ENCODE results near the gene IFFO2. TPM values are rescaled to one million over a fixed set of nuclear protein-coding genes. Genes with fewer than 3 reads are reported as not detected.

The IFFO2 gene
- total RNA-seq, 1 donor from 2014 or later, result 131 TPM

- H3K9me3 ChIP-seq, result no peaks in the 10 kb centered on the region
- H3K4me3 ChIP-seq, result no peak overlapping the region
- peaks cover 10 to 23% of the 10 kb centered on the region in 2 donors for H3K4me1 ChIP-seq
- H3K27ac ChIP-seq, result peak overlapping the region; percentile 55 to 73
- no peak for DNase-seq (ENCODE audit: low spot score in 2 of 2)
- peaks cover 41 to 49% of the 10 kb centered on the region in 2 donors for H3K36me3 ChIP-seq
- TF ChIP-seq, protein P1, sequence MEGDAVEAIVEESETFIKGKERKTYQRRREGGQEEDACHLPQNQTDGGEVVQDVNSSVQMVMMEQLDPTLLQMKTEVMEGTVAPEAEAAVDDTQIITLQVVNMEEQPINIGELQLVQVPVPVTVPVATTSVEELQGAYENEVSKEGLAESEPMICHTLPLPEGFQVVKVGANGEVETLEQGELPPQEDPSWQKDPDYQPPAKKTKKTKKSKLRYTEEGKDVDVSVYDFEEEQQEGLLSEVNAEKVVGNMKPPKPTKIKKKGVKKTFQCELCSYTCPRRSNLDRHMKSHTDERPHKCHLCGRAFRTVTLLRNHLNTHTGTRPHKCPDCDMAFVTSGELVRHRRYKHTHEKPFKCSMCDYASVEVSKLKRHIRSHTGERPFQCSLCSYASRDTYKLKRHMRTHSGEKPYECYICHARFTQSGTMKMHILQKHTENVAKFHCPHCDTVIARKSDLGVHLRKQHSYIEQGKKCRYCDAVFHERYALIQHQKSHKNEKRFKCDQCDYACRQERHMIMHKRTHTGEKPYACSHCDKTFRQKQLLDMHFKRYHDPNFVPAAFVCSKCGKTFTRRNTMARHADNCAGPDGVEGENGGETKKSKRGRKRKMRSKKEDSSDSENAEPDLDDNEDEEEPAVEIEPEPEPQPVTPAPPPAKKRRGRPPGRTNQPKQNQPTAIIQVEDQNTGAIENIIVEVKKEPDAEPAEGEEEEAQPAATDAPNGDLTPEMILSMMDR (IDR thresholded peaks at IDR 0.05), result no peak
- intact Hi-C loops (cut with DNase I), result loop anchor here (1.0 to 5.0 kb wide), 3 partner anchors 64 to 184 kb away; no protein-coding TSS in a partner anchor
- no peaks in the 10 kb centered on the region for H3K27me3 ChIP-seq
Observed at GRCh38 chr1:18907917-18908845, 48.3 kb downstream of the IFFO2 start.

DNA sequence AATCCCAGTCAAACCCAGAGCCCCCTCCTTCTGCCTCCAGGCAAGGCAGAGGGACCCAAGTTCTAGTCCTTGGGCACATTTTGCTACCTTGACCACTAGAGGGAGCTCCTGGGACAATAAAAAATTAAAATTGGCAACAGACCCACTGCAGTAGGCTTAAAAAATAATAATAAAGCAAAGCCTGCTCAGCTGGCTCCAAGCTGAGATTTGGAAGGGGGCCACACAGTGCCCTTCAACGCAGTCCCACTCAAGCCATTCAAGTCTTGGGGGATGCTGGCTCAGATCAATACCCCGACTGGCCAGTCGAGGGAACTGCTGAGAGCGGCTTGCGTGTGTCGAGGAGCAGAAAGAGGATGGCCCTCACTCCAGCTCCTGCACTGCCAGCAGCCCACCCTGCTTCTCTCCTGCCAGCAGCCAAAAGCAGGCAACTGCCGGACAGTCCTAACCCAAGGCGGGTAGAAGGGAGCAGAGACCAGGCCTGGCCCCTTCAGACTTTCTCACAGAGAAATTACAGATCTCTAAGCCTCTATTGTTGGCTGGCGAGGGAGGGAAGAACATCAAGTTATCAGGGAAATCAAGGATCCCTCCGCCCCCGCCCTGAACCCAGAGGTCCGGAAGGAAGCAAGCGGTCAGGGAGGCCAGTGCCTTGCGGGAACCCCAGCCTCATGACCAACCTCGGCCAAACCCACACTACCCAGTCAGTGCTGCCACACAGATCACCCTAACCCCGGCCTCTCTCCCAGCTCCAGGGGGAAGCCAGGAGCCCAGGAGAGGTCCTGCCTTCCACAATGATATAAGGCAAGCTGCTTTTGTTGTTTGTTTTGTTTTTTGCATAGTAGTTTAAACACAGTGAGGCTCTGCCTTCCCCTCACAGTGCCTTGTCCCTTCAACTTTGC lies 49.2 kb downstream of the IFFO2 start:
- no peak overlapping the region for H3K4me3 ChIP-seq
- peak overlapping the region; percentile 55 to 73 for H3K27ac ChIP-seq
- peaks cover 9 to 19% of the 10 kb centered on the region in 2 donors for H3K4me1 ChIP-seq
- no peaks in the 10 kb centered on the region for H3K27me3 ChIP-seq
- H3K36me3 ChIP-seq, result peaks cover 41 to 48% of the 10 kb centered on the region in 2 donors
- intact Hi-C loops (cut with DNase I), result loop anchor here (1.0 to 5.0 kb wide), 3 partner anchors 65 to 185 kb away; no protein-coding TSS in a partner anchor
- no peaks in the 10 kb centered on the region for H3K9me3 ChIP-seq
- TF ChIP-seq, protein P1 (IDR thresholded peaks at IDR 0.05), result peak; percentile 79 to 89 (median 85)
- DNase-seq (ENCODE audit: low spot score in 2 of 2), result peak in 1 of 2 donors; percentile 83

GRCh38 chr1:18903291-18903756 lies 53.2 kb downstream of the IFFO2 start:
- Histone ChIP-seq H3K4me1 (peaks cover 9 to 21% of the 10 kb centered on the region in 2 donors), H3K9me3 (no peaks in the 10 kb centered on the region), H3K36me3 (peaks cover 5 to 9% of the 10 kb centered on the region in 2 donors), H3K27me3 (no peaks in the 10 kb centered on the region), H3K4me3 (peak overlapping the region; percentile 76 to 80), H3K27ac (peak overlapping the region; percentile 78 to 87)
- DNase-seq (ENCODE audit: low spot score in 2 of 2), result no peak
- TF ChIP-seq, protein P1 (IDR thresholded peaks at IDR 0.05), result no peak
- intact Hi-C loops (cut with DNase I), result loop anchor here (2.0 to 5.0 kb wide), 2 partner anchors 107 to 304 kb away; no protein-coding TSS in a partner anchor

- H3K9me3 ChIP-seq, result no peaks in the 10 kb centered on the region
- TF ChIP-seq, protein P1 (IDR thresholded peaks at IDR 0.05), result no peak
- no peaks in the 10 kb centered on the region for H3K27me3 ChIP-seq
- peaks cover 0 to 4% of the 10 kb centered on the region in 2 donors for H3K36me3 ChIP-seq
- DNase-seq (ENCODE audit: low spot score in 2 of 2), result peak; percentile 97 to 99
- intact Hi-C loops (cut with DNase I), result loop anchor here (1.0 to 5.0 kb wide), 4 partner anchors 24 to 305 kb away; partner anchors contain the start of gene IFFO2
- peak within 1 kb of the TSS; percentile 76 to 80 for H3K4me3 ChIP-seq
- peaks cover 9 to 19% of the 10 kb centered on the region in 2 donors for H3K4me1 ChIP-seq
- H3K27ac ChIP-seq, result peak within 1 kb of the TSS; percentile 78 to 87
Observed at GRCh38 chr1:18902523-18903290, 53.8 kb downstream of the IFFO2 start, which contains the start of gene ALDH4A1. Gene ALDH4A1 (minus strand): TSS chr1:18902555. CDS start chr1:18902523, 32 bp downstream.
